ENCODE data around the gene MELTF. TPM values are rescaled to one million over a fixed set of nuclear protein-coding genes. Genes with fewer than 3 reads are reported as not detected.
A peak's percentile ranks its signal among the peaks of the same experiment; 100 is the strongest.

MELTF gene
- total RNA-seq, 4 donors from 2014 or later = 3.0 to 20.6 (median 10.3) TPM

GRCh38 chr3:196988241-196989029, 41.2 kb downstream of the MELTF start:
- WGBS, 2 donors (ENCODE audit: low coverage in 1 of 2) = 33 to 44% methylated on average over 1 to 12 of the region's 12 CpGs
- H3K27ac ChIP-seq = peak overlapping the region in 1 of 4 donors; percentile 35
- in situ Hi-C loops (cut with MboI; ENCODE audit: low pct_ligation_motif_present in 1 of 4, low pct_unique_long_range_greater_than_20kb in 1 of 4, low sequenced_read_pairs in 3 of 4) (loop anchor here in 2 of 4 donors (25.0 kb wide), 1 partner anchor 199 kb away; no protein-coding TSS in a partner anchor), intact Hi-C loops (cut with DNase I; ENCODE audit: low total_unique reads) (no loop called here)
- no peaks in the 10 kb centered on the region for H3K27me3 ChIP-seq
- no peaks in the 10 kb centered on the region for H3K36me3 ChIP-seq
- TF ChIP-seq CTCF (IDR thresholded peaks at IDR 0.05) = peak in 1 of 5 experiments; percentile 7
- TF ChIP-seq POLR2A (IDR thresholded peaks at IDR 0.05) = no peak
- TF ChIP-seq EP300 (IDR thresholded peaks at IDR 0.05; ENCODE audit: low read depth) = no peak
- H3K9me3 ChIP-seq = no peaks in the 10 kb centered on the region
- H3K4me1 ChIP-seq = peaks cover 0 to 11% (median 9%) of the 10 kb centered on the region in 4 donors
- H3K4me3 ChIP-seq = no peak overlapping the region
- DNase-seq = peak; percentile 51

- intact Hi-C loops (cut with DNase I; ENCODE audit: low total_unique reads) (no loop called here), in situ Hi-C loops (cut with MboI; ENCODE audit: low pct_ligation_motif_present in 1 of 4, low pct_unique_long_range_greater_than_20kb in 1 of 4, low sequenced_read_pairs in 3 of 4) (loop anchor here in 2 of 4 donors (25.0 kb wide), 1 partner anchor 200 kb away; no protein-coding TSS in a partner anchor)
- no peak for DNase-seq
- TF ChIP-seq CTCF (IDR thresholded peaks at IDR 0.05) (no peak), EP300 (IDR thresholded peaks at IDR 0.05; ENCODE audit: low read depth) (no peak), POLR2A (IDR thresholded peaks at IDR 0.05) (no peak)
- peaks cover 0 to 11% (median 9%) of the 10 kb centered on the region in 4 donors for H3K4me1 ChIP-seq
- H3K27me3 ChIP-seq = no peaks in the 10 kb centered on the region
- no peaks in the 10 kb centered on the region for H3K36me3 ChIP-seq
- WGBS, 2 donors (ENCODE audit: low coverage in 1 of 2) = 77% methylated on average over 10 of the region's 10 CpGs; no CpG with 5 or more reads in 1 of the 2 donors
- no peaks in the 10 kb centered on the region for H3K9me3 ChIP-seq
- H3K27ac ChIP-seq = no peak overlapping the region
- no peak overlapping the region for H3K4me3 ChIP-seq
These were observed 42.6 kb downstream of the MELTF start for GRCh38 chr3:196987022-196987421.

GRCh38 chr3:196985954-196986885, 43.4 kb downstream of the MELTF start:
- H3K4me3 ChIP-seq = no peak overlapping the region
- TF ChIP-seq POLR2AphosphoS5 (IDR thresholded peaks at IDR 0.05) (no peak), CTCF (IDR thresholded peaks at IDR 0.05) (no peak), EP300 (IDR thresholded peaks at IDR 0.05; ENCODE audit: low read depth) (no peak), POLR2A (IDR thresholded peaks at IDR 0.05) (no peak)
- H3K9me3 ChIP-seq = no peaks in the 10 kb centered on the region
- WGBS, 2 donors (ENCODE audit: low coverage in 1 of 2) = 80 to 92% methylated on average over 1 to 9 of the region's 9 CpGs
- no peaks in the 10 kb centered on the region for H3K36me3 ChIP-seq
- DNase-seq = no peak
- H3K4me1 ChIP-seq = peaks cover 0 to 11% (median 9%) of the 10 kb centered on the region in 4 donors
- H3K27me3 ChIP-seq = no peaks in the 10 kb centered on the region
- H3K27ac ChIP-seq = no peak overlapping the region
- intact Hi-C loops (cut with DNase I; ENCODE audit: low total_unique reads) (no loop called here), in situ Hi-C loops (cut with MboI; ENCODE audit: low pct_ligation_motif_present in 1 of 4, low pct_unique_long_range_greater_than_20kb in 1 of 4, low sequenced_read_pairs in 3 of 4) (loop anchor here in 2 of 4 donors (25.0 kb wide), 1 partner anchor 201 kb away; no protein-coding TSS in a partner anchor)

- Histone ChIP-seq H3K4me3 (no peak overlapping the region), H3K27me3 (no peaks in the 10 kb centered on the region), H3K9me3 (no peaks in the 10 kb centered on the region), H3K36me3 (no peaks in the 10 kb centered on the region), H3K27ac (no peak overlapping the region), H3K4me1 (peaks cover 0 to 11% (median 9%) of the 10 kb centered on the region in 4 donors)
- intact Hi-C loops (cut with DNase I; ENCODE audit: low total_unique reads) = no loop called here
- 76% methylated on average over 6 of the region's 6 CpGs; no CpG with 5 or more reads in 1 of the 2 donors for WGBS, 2 donors (ENCODE audit: low coverage in 1 of 2)
- no peak for TF ChIP-seq POLR2AphosphoS5 (IDR thresholded peaks at IDR 0.05)
- TF ChIP-seq POLR2A (IDR thresholded peaks at IDR 0.05) = no peak
- no peak for TF ChIP-seq EP300 (IDR thresholded peaks at IDR 0.05; ENCODE audit: low read depth)
- no peak for TF ChIP-seq CTCF (IDR thresholded peaks at IDR 0.05)
- in situ Hi-C loops (cut with MboI; ENCODE audit: low pct_ligation_motif_present in 1 of 4, low pct_unique_long_range_greater_than_20kb in 1 of 4, low sequenced_read_pairs in 3 of 4) = loop anchor here in 2 of 4 donors (25.0 kb wide), 1 partner anchor 202 kb away; no protein-coding TSS in a partner anchor
- no peak for DNase-seq
These were observed 44.3 kb downstream of the MELTF start for GRCh38 chr3:196985298-196985697.
